HG02610 (cell line): ENCODE data around the gene RASSF6.
"Not testable (repeated sequence)": the region's sequence is repeated elsewhere in the genome, so short reads cannot be mapped to it uniquely, and the experiment has no call there.

Experiments
- ATAC-seq: cut with Tn5 transposase; IDR thresholded peaks from one replicate; pipeline ENCODE4 v1.9.1; 2021; ENCODE audit warnings: mild to moderate bottlenecking, moderate library complexity; ENCODE audit not compliant: unreplicated experiment

RASSF6 gene, protein sequence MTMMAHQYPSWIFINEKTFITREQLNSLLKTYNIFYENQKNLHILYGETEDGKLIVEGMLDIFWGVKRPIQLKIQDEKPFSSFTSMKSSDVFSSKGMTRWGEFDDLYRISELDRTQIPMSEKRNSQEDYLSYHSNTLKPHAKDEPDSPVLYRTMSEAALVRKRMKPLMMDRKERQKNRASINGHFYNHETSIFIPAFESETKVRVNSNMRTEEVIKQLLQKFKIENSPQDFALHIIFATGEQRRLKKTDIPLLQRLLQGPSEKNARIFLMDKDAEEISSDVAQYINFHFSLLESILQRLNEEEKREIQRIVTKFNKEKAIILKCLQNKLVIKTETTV

DNA sequence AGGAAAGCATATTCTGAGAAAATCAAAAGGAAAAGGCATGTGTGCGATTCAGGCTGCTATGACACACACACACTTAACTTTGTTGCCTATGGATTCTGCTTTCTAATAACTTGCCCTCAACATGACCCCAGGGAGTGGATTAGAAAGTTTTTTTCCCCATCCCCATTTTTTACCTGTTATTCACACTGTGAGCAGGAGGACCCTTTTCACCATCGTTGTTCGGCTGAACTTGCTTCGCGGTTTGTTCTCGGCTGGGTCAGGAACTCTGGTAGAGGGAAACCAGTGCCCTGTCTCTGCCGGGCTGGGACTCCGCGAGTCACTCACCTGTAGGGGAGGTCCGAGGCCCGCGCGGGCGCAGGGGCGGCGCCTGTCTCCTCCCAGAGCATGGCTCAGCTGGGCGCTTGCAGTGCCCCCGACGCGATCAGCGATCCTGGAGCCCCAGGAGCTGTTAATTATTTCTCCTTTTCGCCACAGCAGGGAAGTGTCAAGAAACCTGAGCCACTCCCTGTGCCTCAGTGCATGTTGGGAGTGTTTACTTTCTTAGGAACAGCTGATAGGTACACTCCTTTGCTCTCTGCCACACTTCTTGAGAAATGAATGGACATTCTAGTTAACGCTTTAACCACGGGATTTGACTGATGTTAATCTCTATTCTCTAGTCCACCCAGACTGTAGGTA is at the start of gene RASSF6:
TSS of gene RASSF6 (minus strand) at position 322 of the 678 bp plus-strand sequence. CDS start 8,641 bp downstream, outside the sequence.
- ATAC-seq: peak; percentile 89

- no peak for ATAC-seq
Measured at GRCh38 chr4:73669410-73670183, 49.4 kb upstream of the RASSF6 start.

DNA sequence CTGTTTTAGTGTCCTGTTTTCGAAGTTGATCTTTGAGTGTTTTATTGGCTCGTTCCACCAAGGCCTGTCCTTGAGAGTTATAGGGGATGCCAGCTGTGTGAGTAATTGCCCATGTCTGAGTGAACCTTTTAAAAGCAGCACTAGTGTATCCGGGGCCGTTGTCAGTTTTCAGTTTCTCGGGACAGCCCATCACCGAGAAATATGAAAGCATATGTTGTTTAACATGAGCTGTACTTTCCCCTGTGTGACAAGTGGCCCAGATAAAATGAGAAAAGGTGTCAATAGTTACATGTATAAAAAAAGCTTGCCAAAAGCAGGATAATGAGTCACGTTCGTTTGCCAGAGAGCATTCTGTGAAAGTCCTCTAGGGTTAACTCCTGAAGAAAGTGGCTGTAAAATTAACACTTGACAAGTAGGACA is 48.6 kb upstream of the RASSF6 start:
- ATAC-seq: no peak

DNA sequence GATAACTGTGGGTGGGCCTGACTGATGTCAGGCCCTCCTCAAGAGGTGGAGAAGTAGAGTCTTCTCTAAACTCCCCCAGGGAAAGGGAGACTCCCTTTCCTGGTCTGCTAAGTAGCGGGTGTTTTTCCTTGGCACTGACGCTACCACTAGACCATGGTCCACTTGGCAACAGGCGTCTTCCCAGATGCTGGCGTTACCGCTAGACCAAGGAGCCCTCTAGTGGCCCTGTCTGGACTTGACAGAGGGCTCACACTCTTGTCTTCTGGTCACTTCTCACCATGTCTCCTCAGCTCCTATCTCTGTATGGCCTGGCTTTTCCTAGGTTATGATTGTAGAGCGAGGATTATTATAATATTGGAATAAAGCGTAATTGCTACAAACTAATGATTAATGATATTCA is 45.7 kb upstream of the RASSF6 start:
- not testable (repeated sequence) for ATAC-seq

DNA sequence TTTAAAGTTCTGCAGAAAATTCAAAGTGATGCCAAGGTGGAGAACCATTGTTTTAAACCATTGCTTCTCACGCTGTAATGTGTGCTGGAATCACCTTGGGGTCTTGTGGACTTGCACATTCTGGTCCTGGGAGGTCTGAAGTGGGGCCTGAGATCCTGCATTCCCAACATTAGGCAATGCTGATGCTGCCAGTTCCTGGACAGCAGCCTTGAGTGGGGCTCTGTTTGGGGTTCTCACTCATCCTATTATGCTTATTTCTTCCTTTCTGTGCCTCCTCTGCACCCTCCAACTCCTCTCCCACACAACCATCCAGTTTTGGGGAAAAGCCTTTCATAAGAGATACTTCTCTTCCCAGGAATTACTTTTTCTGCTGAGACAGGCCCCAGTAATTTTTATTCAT is 44.2 kb upstream of the RASSF6 start:
- ATAC-seq: no peak

- ATAC-seq: no peak
Measured at GRCh38 chr4:73663576-73663975, 43.3 kb upstream of the RASSF6 start.

DNA sequence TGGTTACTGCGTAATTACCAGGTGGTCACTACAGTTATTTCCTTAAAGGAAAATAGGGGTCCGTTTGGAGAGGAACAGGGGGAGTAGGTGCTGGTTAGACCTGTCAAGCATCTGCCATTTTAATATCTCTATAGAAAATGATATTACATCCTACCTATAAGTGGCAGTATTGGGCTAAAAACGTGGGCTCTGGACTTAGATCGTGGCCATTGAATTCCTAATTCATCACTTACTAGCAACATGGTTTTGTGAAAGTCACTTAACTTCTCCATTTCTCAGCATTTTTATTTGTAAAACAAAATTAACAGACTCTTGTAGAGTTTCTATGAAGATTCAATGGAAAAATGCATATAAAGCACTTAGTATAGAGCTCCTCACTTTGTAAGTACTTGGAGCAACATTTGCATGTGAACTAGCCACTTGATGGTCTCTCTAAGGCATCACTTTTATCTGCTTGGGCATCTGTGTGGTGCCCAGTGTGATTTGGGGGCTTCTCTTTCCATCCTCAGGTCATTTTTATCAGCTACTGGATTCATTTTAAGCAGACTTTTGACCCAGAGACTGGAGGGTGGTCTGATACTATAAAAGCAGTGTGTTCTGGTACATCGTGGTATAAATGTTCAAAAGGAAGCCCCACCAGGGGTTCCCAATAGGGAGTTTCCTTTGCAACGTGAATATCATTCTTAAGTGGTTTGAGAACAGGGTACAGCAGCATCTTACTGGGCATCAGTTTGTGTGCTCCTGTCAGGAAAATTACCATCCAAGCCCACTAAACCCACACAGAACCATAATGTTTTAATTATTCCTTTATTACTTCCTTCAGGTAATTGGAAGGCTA is 42.7 kb upstream of the RASSF6 start:
- ATAC-seq: peak; percentile 77

- ATAC-seq: no peak
Measured at GRCh38 chr4:73661646-73662119, 41.4 kb upstream of the RASSF6 start.

DNA sequence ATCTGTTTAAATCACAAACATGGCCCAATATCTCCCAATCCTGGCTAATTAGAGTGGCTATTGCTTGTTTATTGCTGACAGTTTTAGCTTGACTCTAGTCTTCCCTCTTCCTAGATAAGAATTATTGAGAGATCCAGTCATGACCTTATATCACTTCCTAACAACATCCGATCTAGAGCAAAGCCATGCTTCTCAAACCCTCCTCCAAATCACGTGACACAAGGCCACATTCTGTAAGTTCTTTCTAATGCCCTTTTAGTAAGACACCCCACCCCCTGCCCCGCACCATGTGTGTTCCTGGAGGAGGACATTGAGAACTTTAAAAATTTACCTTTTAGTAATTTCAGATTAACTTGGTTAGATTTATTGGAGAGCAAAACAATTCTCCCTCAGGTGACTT is 40.6 kb upstream of the RASSF6 start:
- ATAC-seq: no peak

DNA sequence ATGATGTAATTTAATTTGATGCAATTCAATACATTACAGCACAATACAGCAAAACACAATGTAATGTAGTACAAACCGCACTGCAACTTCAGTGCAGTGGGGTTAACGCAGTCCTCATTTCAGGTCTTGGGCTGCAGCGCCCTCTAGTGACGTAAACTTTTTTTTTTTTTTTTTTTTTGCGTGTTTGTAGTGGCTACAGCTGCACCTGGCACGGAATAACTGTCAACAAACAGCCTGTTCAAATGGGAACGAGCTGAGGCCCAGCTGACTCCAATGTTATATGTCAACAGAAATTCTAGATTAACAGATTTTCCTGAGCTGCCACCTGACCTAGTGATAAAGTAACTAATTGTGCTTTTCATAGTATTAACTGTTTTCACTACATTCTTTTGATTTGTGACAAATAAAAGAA is 33.5 kb upstream of the RASSF6 start:
- ATAC-seq: peak; percentile 75

DNA sequence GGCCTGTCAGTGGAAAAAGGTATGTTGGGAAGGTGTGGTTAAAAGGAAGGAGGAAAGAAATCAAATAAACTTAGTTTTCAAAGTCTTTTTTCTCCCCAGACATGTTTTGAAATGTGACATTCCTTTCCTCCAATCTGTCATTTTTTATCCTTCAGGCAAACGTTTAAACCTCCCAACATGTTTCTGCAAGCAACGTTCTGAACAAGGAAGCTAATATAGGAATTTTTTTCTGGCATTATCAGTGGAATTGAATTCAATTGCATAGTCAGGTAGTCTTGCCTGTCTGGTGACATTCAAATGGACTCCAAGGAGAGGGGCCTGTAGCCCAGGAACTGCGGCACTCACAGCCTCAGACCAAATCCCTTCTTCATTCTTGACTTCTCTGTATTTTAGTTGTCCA is 30.0 kb upstream of the RASSF6 start:
- no peak for ATAC-seq

GRCh38 chr4:73648478-73648877 is 28.2 kb upstream of the RASSF6 start:
- ATAC-seq: no peak

DNA sequence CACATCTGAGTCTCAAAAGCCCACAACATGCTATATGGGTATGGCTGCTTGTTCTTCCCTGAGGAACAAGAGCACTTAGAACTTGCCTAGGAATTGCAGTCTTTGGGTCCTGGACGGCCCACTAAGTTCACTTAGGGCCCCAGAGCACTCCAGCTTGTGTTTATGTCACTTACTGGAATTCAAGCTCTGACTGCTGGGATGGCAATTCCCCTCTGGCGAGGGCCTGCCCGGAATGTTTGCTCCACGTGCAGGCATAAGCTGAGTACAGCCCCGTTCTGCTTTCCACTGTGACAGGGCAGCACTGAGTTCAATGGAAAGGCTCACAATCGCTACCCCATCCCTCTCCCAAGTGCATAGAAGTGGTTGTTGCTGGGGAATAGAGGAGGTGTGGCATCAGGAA is 25.9 kb upstream of the RASSF6 start:
- ATAC-seq: no peak

- ATAC-seq: no peak
Measured at GRCh38 chr4:73631565-73632226, 11.5 kb upstream of the RASSF6 start.

DNA sequence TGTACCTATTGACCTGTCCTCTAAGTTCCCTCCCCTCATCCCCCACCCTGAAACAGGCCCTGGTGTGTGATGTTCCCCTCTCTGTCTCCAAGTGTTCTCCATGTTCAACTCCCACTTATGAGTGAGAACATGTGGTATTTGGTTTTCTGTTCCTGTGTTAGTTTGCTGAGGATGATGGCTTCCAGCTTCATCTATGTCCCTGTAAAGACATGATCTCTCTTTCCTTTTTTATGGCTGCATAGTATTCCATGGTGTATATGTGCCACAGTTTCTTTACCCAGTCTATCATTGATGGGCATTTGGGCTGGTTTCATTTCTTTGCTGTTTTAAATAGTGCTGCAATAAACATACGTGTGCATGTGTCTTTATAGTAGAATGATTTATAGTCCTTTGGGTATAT is 8.6 kb upstream of the RASSF6 start:
- not testable (repeated sequence) for ATAC-seq

DNA sequence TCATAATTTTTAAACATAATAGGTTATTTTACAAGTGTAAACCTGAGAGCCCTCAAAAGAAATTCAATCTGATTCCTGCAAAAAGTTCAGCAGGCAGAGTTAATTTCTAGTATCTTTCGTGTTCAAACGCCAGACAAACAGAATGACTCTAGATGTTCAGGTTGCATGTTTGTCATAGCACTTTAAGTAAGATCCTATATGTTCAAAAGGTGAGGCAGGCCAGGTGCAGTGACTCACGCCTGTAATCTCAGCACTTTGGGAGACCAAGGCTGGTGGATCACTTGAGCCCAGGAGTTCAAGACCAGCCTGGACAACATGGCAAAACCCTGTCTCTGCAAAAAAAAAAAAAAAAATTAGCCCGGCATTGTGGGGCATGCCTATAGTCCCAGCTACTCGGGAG is 1.1 kb upstream of the RASSF6 start:
- ATAC-seq: no peak

DNA sequence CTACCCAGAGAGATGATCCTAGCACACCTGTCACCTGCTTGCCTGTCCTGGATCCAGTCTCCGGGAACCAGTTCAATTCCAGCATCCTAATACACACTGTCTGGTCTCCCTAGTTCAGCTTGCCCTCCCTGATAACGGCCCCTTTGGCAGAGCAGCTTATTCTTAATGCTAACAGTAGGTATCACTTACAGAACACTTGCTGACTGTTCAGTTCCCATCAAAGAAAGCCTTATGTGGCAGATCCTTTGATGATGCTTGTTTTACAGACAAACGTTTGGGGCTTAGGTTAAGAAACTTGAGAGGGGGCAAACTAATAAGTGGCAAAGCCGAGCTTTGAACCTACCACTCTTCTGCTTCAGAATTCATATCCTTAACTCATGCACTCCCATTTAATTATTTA is 890 bp downstream of the RASSF6 start:
- no peak for ATAC-seq

- ATAC-seq: no peak
Measured at GRCh38 chr4:73617256-73617655, 3.0 kb downstream of the RASSF6 start.

GRCh38 chr4:73615613-73616012 is 4.6 kb downstream of the RASSF6 start:
- ATAC-seq: no peak

GRCh38 chr4:73614311-73614867 is 5.8 kb downstream of the RASSF6 start:
- ATAC-seq: no peak
